GM21390 (cell line): ENCODE data around the gene ACOX3.
"Not testable (repeated sequence)": the region's sequence is repeated elsewhere in the genome, so short reads cannot be mapped to it uniquely, and the experiment has no call there.

Source experiments
- ATAC-seq: cut with Tn5 transposase; IDR thresholded peaks from one replicate; pipeline ENCODE4 v1.9.1; 2021; ENCODE audit not compliant: unreplicated experiment

ACOX3 gene

GRCh38 chr4:8407756-8408155, 32.8 kb downstream of the ACOX3 start:
- ATAC-seq = no peak

GRCh38 chr4:8407316-8407715, 33.2 kb downstream of the ACOX3 start:
- ATAC-seq = no peak

- not testable (repeated sequence) for ATAC-seq
These were observed 33.6 kb downstream of the ACOX3 start for GRCh38 chr4:8406887-8407286.

GRCh38 chr4:8405516-8405875, 35.0 kb downstream of the ACOX3 start:
- ATAC-seq = no peak

- ATAC-seq = no peak
These were observed 35.6 kb downstream of the ACOX3 start for GRCh38 chr4:8404791-8405515.

GRCh38 chr4:8403976-8404375, 36.5 kb downstream of the ACOX3 start:
- ATAC-seq = no peak

- no peak for ATAC-seq
These were observed 37.3 kb downstream of the ACOX3 start for GRCh38 chr4:8403173-8403753.

GRCh38 chr4:8402640-8403039, 37.9 kb downstream of the ACOX3 start:
- no peak for ATAC-seq

GRCh38 chr4:8402181-8402597, 38.3 kb downstream of the ACOX3 start:
- ATAC-seq = no peak

- ATAC-seq = no peak
These were observed 38.9 kb downstream of the ACOX3 start for GRCh38 chr4:8401665-8402064.

- no peak for ATAC-seq
These were observed 39.7 kb downstream of the ACOX3 start for GRCh38 chr4:8400632-8401325.

GRCh38 chr4:8399298-8399697, 41.2 kb downstream of the ACOX3 start:
- ATAC-seq = no peak

GRCh38 chr4:8398347-8398746, 42.2 kb downstream of the ACOX3 start:
- no peak for ATAC-seq

- no peak for ATAC-seq
These were observed 43.6 kb downstream of the ACOX3 start for GRCh38 chr4:8396762-8397406.

- no peak for ATAC-seq
These were observed 44.8 kb downstream of the ACOX3 start for GRCh38 chr4:8395504-8396296.

- no peak for ATAC-seq
These were observed 45.7 kb downstream of the ACOX3 start for GRCh38 chr4:8394806-8395205.

- ATAC-seq = no peak
These were observed 46.4 kb downstream of the ACOX3 start for GRCh38 chr4:8394061-8394519.

- no peak for ATAC-seq
These were observed 46.9 kb downstream of the ACOX3 start for GRCh38 chr4:8393593-8394038.

GRCh38 chr4:8392591-8393190, 47.8 kb downstream of the ACOX3 start:
- ATAC-seq = no peak

- ATAC-seq = peak; percentile 93
These were observed 48.6 kb downstream of the ACOX3 start for GRCh38 chr4:8391972-8392371.
